ENCODE data around the gene MAD1L1. TPM values are rescaled to one million over a fixed set of nuclear protein-coding genes. Genes with fewer than 3 reads are reported as not detected.

The MAD1L1 gene
- total and polyA plus RNA-seq, 2 of the 13 experiments (the other 11 are each of a cell fraction or from before 2014, with no cell fraction given): 17.4 to 64.7 TPM

GRCh38 chr7:1909476-1909875 is 323.3 kb downstream of the MAD1L1 start:
- DNase-seq (ENCODE audit: low spot score) (no peak), FAIRE-seq (no peak), ATAC-seq (no peak)
- Histone ChIP-seq H3K79me2 (ENCODE audit: insufficient read depth, low read length) (no peaks in the 10 kb centered on the region), H3K4me3 (replicated peaks in 1 of 3; ENCODE audit: insufficient read depth in 1 of 3, low read depth in 2 of 3, low read length in 3 of 3) (no peak overlapping the region), H3K27me3 (ENCODE audit: control insufficient read depth in 1 of 2, insufficient read depth in 2 of 2, low read length in 2 of 2) (no peaks in the 10 kb centered on the region), H3K36me3 (replicated peaks in 1 of 2; ENCODE audit: control insufficient read depth in 1 of 2, insufficient read depth in 2 of 2, low read length in 2 of 2) (peaks cover 2 to 3% of the 10 kb centered on the region in 2 experiments; a peak in 1 of 5 replicates), H3K4me1 (ENCODE audit: insufficient read depth, low read length) (no peaks in the 10 kb centered on the region), H3K27ac (ENCODE audit: extremely low read length, insufficient read depth, low read length) (no peak overlapping the region), H4K20me1 (ENCODE audit: insufficient read depth, low read length) (no peaks in the 10 kb centered on the region), H3K4me2 (ENCODE audit: low read depth, low read length) (no peak overlapping the region), H2AFZ (ENCODE audit: low read length) (no peak overlapping the region), H3K9me3 (ENCODE audit: low read length) (no peaks in the 10 kb centered on the region), H3K9ac (ENCODE audit: insufficient read depth, low read depth, low read length) (no peak overlapping the region)
- WGBS (ENCODE audit: low lambda C conversion rate): 100% methylated on average over 8 of the region's 15 CpGs
- no peak for TF ChIP-seq JDP2 (CRISPR knock-in tag; IDR thresholded peaks at IDR 0.05; ENCODE audit: borderline replicate concordance)
- TF ChIP-seq MTF2 (CRISPR knock-in tag; IDR thresholded peaks at IDR 0.05; ENCODE audit: borderline replicate concordance): no peak
- no peak for TF ChIP-seq IRF9 (CRISPR knock-in tag; IDR thresholded peaks at IDR 0.05; ENCODE audit: borderline replicate concordance)
- no peak for TF ChIP-seq ZMYM2 (CRISPR knock-in tag; IDR thresholded peaks at IDR 0.05)
- TF ChIP-seq NR1H2 (CRISPR knock-in tag; IDR thresholded peaks at IDR 0.05; ENCODE audit: borderline replicate concordance, low read depth): no peak
- TF ChIP-seq MYC (CRISPR knock-in tag; IDR thresholded peaks at IDR 0.05; ENCODE audit: borderline replicate concordance): no peak
- no peak for TF ChIP-seq TOPORS (CRISPR knock-in tag; IDR thresholded peaks at IDR 0.05)
- no peak for TF ChIP-seq ZNF768 (CRISPR knock-in tag; IDR thresholded peaks at IDR 0.05)
- no peak for TF ChIP-seq ZNF180 (CRISPR knock-in tag; IDR thresholded peaks at IDR 0.05; ENCODE audit: borderline replicate concordance, low read depth)
- in situ Hi-C loops (cut with HindIII; ENCODE audit: extremely low pct_ligation_motif_present, low pct_unique_long_range_greater_than_20kb) (no loop called here), intact Hi-C loops (cut with micrococcal nuclease; ENCODE audit: unreplicated experiment) (no loop called here)
- BruUV-seq (replicated peaks): no TSS peak
- ChIA-PET CTCF (ENCODE audit: low intra/inter-chr PET ratio, low total read pairs) (no interaction called here), POLR2A (no interaction called here)

All from HepG2 (cell line).